Liver (tissue), 9 donors: Measurements from ENCODE around the gene NUDT22. TPM values are rescaled to one million over a fixed set of nuclear protein-coding genes. Genes with fewer than 3 reads are reported as not detected.

Source experiments
- DNase-seq: peaks from one replicate; pipeline ENCODE4 v3.0.0-alpha.2; 2017; ENCODE audit warnings: low spot score
- H3K27ac ChIP-seq, 2 donors: one replicate each; pipeline ENCODE4 v1.7.0; 2013; ENCODE audit warnings: inconsistent platforms in 2 of 2, low read length in 2 of 2, control low read depth in 1 of 2, low read depth in 1 of 2, mild to moderate bottlenecking in 1 of 2
- H3K27me3 ChIP-seq, 4 donors: one replicate each; pipeline versions ENCODE4 v1.6.1 to v1.7.0; 2013; ENCODE audit warnings: low read length in 3 of 4, inconsistent platforms in 1 of 4, mild to moderate bottlenecking in 1 of 4, moderate library complexity in 1 of 4; ENCODE audit not compliant: control insufficient read depth in 4 of 4, insufficient read depth in 4 of 4
- H3K36me3 ChIP-seq, 4 donors: one replicate each; pipeline versions ENCODE4 v1.6.1 to v1.7.0; 2013; ENCODE audit warnings: low read length in 3 of 4, mild to moderate bottlenecking in 3 of 4, low read depth in 1 of 4, moderate library complexity in 1 of 4; ENCODE audit not compliant: control insufficient read depth in 4 of 4, insufficient read depth in 3 of 4
- H3K4me1 ChIP-seq, 4 donors: one replicate each; pipeline versions ENCODE4 v1.6.1 to v1.7.0; 2013; ENCODE audit warnings: low read length in 3 of 4, mild to moderate bottlenecking in 3 of 4, moderate library complexity in 1 of 4; ENCODE audit not compliant: control insufficient read depth in 4 of 4, insufficient read depth in 4 of 4
- H3K4me3 ChIP-seq, 3 donors: one replicate each; pipeline versions ENCODE4 v1.6.1 to v1.7.0; 2013; ENCODE audit warnings: low read length in 3 of 3, control low read depth in 1 of 3, low read depth in 1 of 3, mild to moderate bottlenecking in 1 of 3
- H3K9ac ChIP-seq, 2 donors: one replicate each; pipeline ENCODE4 v1.7.0; 2013; ENCODE audit warnings: low read length in 2 of 2, mild to moderate bottlenecking in 2 of 2, moderate library complexity in 2 of 2, control low read depth in 1 of 2, low read depth in 1 of 2
- H3K9me3 ChIP-seq, 4 donors: one replicate each; pipeline versions ENCODE4 v1.6.1 to v1.7.0; 2013; ENCODE audit warnings: low read length in 3 of 4; ENCODE audit not compliant: control insufficient read depth in 4 of 4
- ATF3 ChIP-seq: IDR thresholded peaks from 2 replicates; pipeline ENCODE4 v1.6.1; 2016; ENCODE audit warnings: antibody characterized with exemption
- CTCF ChIP-seq: fragments of 150-350 bp; IDR thresholded peaks from 2 replicates; pipeline ENCODE4 v1.5.1; 2017; ENCODE audit warnings: improper control_type of control experiment, low read depth, low read length; ENCODE audit not compliant: missing input control
- EGR1 ChIP-seq, 2 donors: IDR thresholded peaks; 2 replicates each; pipeline ENCODE4 v1.6.1; 2016 to 2018; ENCODE audit warnings: antibody characterized with exemption in 2 of 2, low read depth in 2 of 2
- FOXA1 ChIP-seq: IDR thresholded peaks from 2 replicates; pipeline ENCODE4 v1.6.1; 2016; ENCODE audit warnings: antibody characterized with exemption
- FOXA2 ChIP-seq: IDR thresholded peaks from 2 replicates; pipeline ENCODE4 v1.6.1; 2016; ENCODE audit warnings: antibody characterized with exemption
- GABPA ChIP-seq, 2 donors: IDR thresholded peaks in 1 of 2; conservative IDR thresholded peaks in 1 of 2; 2 replicates each; pipeline ENCODE4 v1.6.1; 2016; ENCODE audit warnings: antibody characterized with exemption in 2 of 2, mild to moderate bottlenecking in 1 of 2, moderate library complexity in 1 of 2
- HNF4G ChIP-seq: IDR thresholded peaks from 2 replicates; pipeline ENCODE4 v1.6.1; 2016; ENCODE audit warnings: antibody characterized with exemption
- JUND ChIP-seq, 2 donors: IDR thresholded peaks; 2 replicates each; pipeline ENCODE4 v1.6.1; 2016; ENCODE audit warnings: antibody characterized with exemption in 2 of 2
- NR2F2 ChIP-seq: IDR thresholded peaks from 2 replicates; pipeline ENCODE4 v1.6.1; 2016; ENCODE audit warnings: antibody characterized with exemption
- RAD21 ChIP-seq, 2 donors: IDR thresholded peaks; 2 replicates each; pipeline ENCODE4 v1.6.1; 2016; ENCODE audit warnings: antibody characterized with exemption in 2 of 2, mild to moderate bottlenecking in 2 of 2
- REST ChIP-seq: IDR thresholded peaks from 2 replicates; pipeline ENCODE4 v1.6.1; 2016; ENCODE audit warnings: antibody characterized with exemption, mild to moderate bottlenecking
- RXRA ChIP-seq, 2 donors: IDR thresholded peaks; 2 replicates each; pipeline ENCODE4 v1.6.1; 2017 to 2018; ENCODE audit warnings: antibody characterized with exemption in 2 of 2, mild to moderate bottlenecking in 1 of 2
- SP1 ChIP-seq: IDR thresholded peaks from 2 replicates; pipeline ENCODE4 v1.6.1; 2018; ENCODE audit warnings: antibody characterized with exemption, mild to moderate bottlenecking
- ZBTB33 ChIP-seq: IDR thresholded peaks from 2 replicates; pipeline ENCODE4 v1.6.1; 2016; ENCODE audit warnings: antibody characterized with exemption
- WGBS: extraction: QIAGEN DNeasy Blood & Tissue Kit; methylation state at CpG from one replicate; pipeline ENCODE4 v1.1.7; 2013; 5-methylcytosine and 5-hydroxymethylcytosine counted together
- polyA plus RNA-seq, 2 donors: library from polyadenylated mRNA; stranded (reverse) in 1 of 2; unstranded in 1 of 2; fragments of 200-250 nt in 1 of 2; fragments of >200 nt in 1 of 2; fragmentation: Nextera tagmentation in 1 of 2; extraction: Ambion mirVana in 1 of 2; gene quantifications; one replicate each; pipeline versions ENCODE4 v1.2.1 to v1.2.3, GENCODE V29; 2013 to 2015
- total RNA-seq, 2 donors: library from RNA; depleted of rRNA; stranded (reverse); fragments of >200 nt; gene quantifications; one replicate each; pipeline ENCODE4 v1.2.3, GENCODE V29; 2014
- donor health status: healthy.
- donor health status: healthy.
- donor health status: healthy.
- donor health status: healthy.
- donor health status: healthy.

The NUDT22 gene
- total and polyA plus RNA-seq, 4 donors, result 20.0 to 47.8 (median 41.2) TPM

GRCh38 chr11:64244107-64244506 is 18.0 kb downstream of the NUDT22 start (continued):
- no peak for TF ChIP-seq REST
- TF ChIP-seq GABPA (IDR thresholded peaks at IDR 0.05 in 1 of 2, conservative IDR thresholded peaks at IDR 0.05 in 1 of 2), result no peak
- no peak for TF ChIP-seq EGR1 (IDR thresholded peaks at IDR 0.05; ENCODE audit: low read depth in 2 of 2)

- peaks cover 16 to 62% (median 46%) of the 10 kb centered on the region in 4 donors for H3K4me1 ChIP-seq
- no peaks in the 10 kb centered on the region for H3K27me3 ChIP-seq
- H3K9me3 ChIP-seq, result no peaks in the 10 kb centered on the region
- peak overlapping the region in 2 of 3 donors; percentile 89 to 92 for H3K4me3 ChIP-seq
- peak overlapping the region in 1 of 2 donors; percentile 36 for H3K9ac ChIP-seq
- DNase-seq, result no peak
- peak overlapping the region; percentile 90 to 92 for H3K27ac ChIP-seq
- TF ChIP-seq NR2F2 (no peak), FOXA2 (no peak), ZBTB33 (no peak), RXRA (IDR thresholded peaks at IDR 0.05) (no peak), REST (no peak), ATF3 (no peak), JUND (IDR thresholded peaks at IDR 0.05) (no peak), HNF4G (no peak), FOXA1 (no peak), SP1 (no peak), CTCF (no peak), RAD21 (IDR thresholded peaks at IDR 0.05) (no peak)
- 23% methylated on average over 6 of the region's 6 CpGs for WGBS
- peaks cover 0 to 6% (median 4%) of the 10 kb centered on the region in 4 donors for H3K36me3 ChIP-seq
These were observed 18.9 kb downstream of the NUDT22 start for GRCh38 chr11:64244966-64245365.
